ENCODE data around the gene ADGRD2. TPM values are rescaled to one million over a fixed set of nuclear protein-coding genes. Genes with fewer than 3 reads are reported as not detected.

Gene ADGRD2
- total RNA-seq, 5 donors from 2014 or later (not counting 1 experiment from before 2014, with no cell fraction given), result not detected

GRCh38 chr9:124475158-124475867, 25.1 kb downstream of the ADGRD2 start:
- CTCF ChIA-PET, result no interaction called here
- no peaks in the 10 kb centered on the region for H3K4me1 Mint-ChIP-seq
- H3K9me3 ChIP-seq, result no peaks in the 10 kb centered on the region
- no peak for DNase-seq
- 71% methylated on average over 15 of the region's 21 CpGs for WGBS (ENCODE audit: insufficient coverage)
- peaks cover 23 to 48% of the 10 kb centered on the region in 2 donors for H3K27me3 Mint-ChIP-seq
- no peaks in the 10 kb centered on the region for H3K36me3 ChIP-seq (ENCODE audit: control insufficient read depth in 2 of 2, extremely low read depth in 1 of 2, insufficient read depth in 1 of 2, low read length in 1 of 2)
- H3K36me3 Mint-ChIP-seq, result no peaks in the 10 kb centered on the region
- no peaks in the 10 kb centered on the region for H3K9me3 Mint-ChIP-seq
- POLR2A ChIA-PET, result no interaction called here
- H3K4me3 ChIP-seq (ENCODE audit: control insufficient read depth in 1 of 2, extremely low read depth in 1 of 2, low read length in 1 of 2), result no peak overlapping the region
- H3K4me3 Mint-ChIP-seq, result no peak overlapping the region
- H3K27me3 ChIP-seq (replicated peaks in 1 of 2; ENCODE audit: control insufficient read depth in 2 of 2, extremely low read depth in 1 of 2, insufficient read depth in 2 of 2, low read length in 1 of 2), result peaks cover 0 to 69% of the 10 kb centered on the region in 2 experiments
- H3K27ac Mint-ChIP-seq, result no peak overlapping the region
- H3K27ac ChIP-seq (ENCODE audit: low read length), result no peak overlapping the region
- no peak for ATAC-seq (replicated peaks in 1 of 4)
- peaks cover 0 to 5% of the 10 kb centered on the region in 2 experiments for H3K4me1 ChIP-seq (ENCODE audit: control insufficient read depth in 1 of 2, extremely low read depth in 1 of 2, insufficient read depth in 2 of 2, low read length in 2 of 2)

GRCh38 chr9:124475868-124476690, 25.8 kb downstream of the ADGRD2 start:
- ATAC-seq (replicated peaks in 1 of 4), result no peak
- no peak for DNase-seq
- CTCF ChIA-PET, result no interaction called here
- Histone ChIP-seq H3K27me3 (replicated peaks in 1 of 2; ENCODE audit: control insufficient read depth in 2 of 2, extremely low read depth in 1 of 2, insufficient read depth in 2 of 2, low read length in 1 of 2) (peaks cover 0 to 66% of the 10 kb centered on the region in 2 experiments), H3K36me3 (ENCODE audit: control insufficient read depth in 2 of 2, extremely low read depth in 1 of 2, insufficient read depth in 1 of 2, low read length in 1 of 2) (no peaks in the 10 kb centered on the region), H3K4me1 (ENCODE audit: control insufficient read depth in 1 of 2, extremely low read depth in 1 of 2, insufficient read depth in 2 of 2, low read length in 2 of 2) (peaks cover 0 to 5% of the 10 kb centered on the region in 2 experiments), H3K4me3 (ENCODE audit: control insufficient read depth in 1 of 2, extremely low read depth in 1 of 2, low read length in 1 of 2) (no peak overlapping the region), H3K27ac (ENCODE audit: low read length) (no peak overlapping the region), H3K9me3 (no peaks in the 10 kb centered on the region)
- H3K4me1 Mint-ChIP-seq, result no peaks in the 10 kb centered on the region
- H3K27me3 Mint-ChIP-seq, result peaks cover 23 to 50% of the 10 kb centered on the region in 2 donors
- 72% methylated on average over 6 of the region's 14 CpGs for WGBS (ENCODE audit: insufficient coverage)
- no peaks in the 10 kb centered on the region for H3K9me3 Mint-ChIP-seq
- no peak overlapping the region for H3K4me3 Mint-ChIP-seq
- POLR2A ChIA-PET, result no interaction called here
- no peak overlapping the region for H3K27ac Mint-ChIP-seq
- no peaks in the 10 kb centered on the region for H3K36me3 Mint-ChIP-seq

GRCh38 chr9:124477211-124477647, 27.0 kb downstream of the ADGRD2 start:
- DNase-seq (no peak), ATAC-seq (replicated peaks in 1 of 4) (no peak)
- Mint-ChIP-seq H3K36me3 (no peaks in the 10 kb centered on the region), H3K9me3 (no peaks in the 10 kb centered on the region), H3K27ac (no peak overlapping the region), H3K27me3 (peaks cover 23 to 50% of the 10 kb centered on the region in 2 donors), H3K4me1 (no peaks in the 10 kb centered on the region), H3K4me3 (no peak overlapping the region)
- peaks cover 0 to 5% of the 10 kb centered on the region in 2 experiments for H3K4me1 ChIP-seq (ENCODE audit: control insufficient read depth in 1 of 2, extremely low read depth in 1 of 2, insufficient read depth in 2 of 2, low read length in 2 of 2)
- H3K4me3 ChIP-seq (ENCODE audit: control insufficient read depth in 1 of 2, extremely low read depth in 1 of 2, low read length in 1 of 2), result no peak overlapping the region
- POLR2A ChIA-PET, result no interaction called here
- H3K27me3 ChIP-seq (replicated peaks in 1 of 2; ENCODE audit: control insufficient read depth in 2 of 2, extremely low read depth in 1 of 2, insufficient read depth in 2 of 2, low read length in 1 of 2), result peaks cover 0 to 63% of the 10 kb centered on the region in 2 experiments
- CTCF ChIA-PET, result no interaction called here
- WGBS (ENCODE audit: insufficient coverage), result 34% methylated on average over 18 of the region's 19 CpGs
- H3K36me3 ChIP-seq (ENCODE audit: control insufficient read depth in 2 of 2, extremely low read depth in 1 of 2, insufficient read depth in 1 of 2, low read length in 1 of 2), result no peaks in the 10 kb centered on the region
- H3K27ac ChIP-seq (ENCODE audit: low read length), result no peak overlapping the region
- no peaks in the 10 kb centered on the region for H3K9me3 ChIP-seq

GRCh38 chr9:124477648-124478285, 27.5 kb downstream of the ADGRD2 start:
- H3K27ac Mint-ChIP-seq, result no peak overlapping the region
- Histone ChIP-seq H3K27me3 (replicated peaks in 1 of 2; ENCODE audit: control insufficient read depth in 2 of 2, extremely low read depth in 1 of 2, insufficient read depth in 2 of 2, low read length in 1 of 2) (peaks cover 0 to 62% of the 10 kb centered on the region in 2 experiments), H3K4me1 (ENCODE audit: control insufficient read depth in 1 of 2, extremely low read depth in 1 of 2, insufficient read depth in 2 of 2, low read length in 2 of 2) (peaks cover 0 to 5% of the 10 kb centered on the region in 2 experiments), H3K9me3 (no peaks in the 10 kb centered on the region), H3K27ac (ENCODE audit: low read length) (no peak overlapping the region), H3K36me3 (ENCODE audit: control insufficient read depth in 2 of 2, extremely low read depth in 1 of 2, insufficient read depth in 1 of 2, low read length in 1 of 2) (no peaks in the 10 kb centered on the region), H3K4me3 (ENCODE audit: control insufficient read depth in 1 of 2, extremely low read depth in 1 of 2, low read length in 1 of 2) (no peak overlapping the region)
- no peaks in the 10 kb centered on the region for H3K36me3 Mint-ChIP-seq
- WGBS (ENCODE audit: insufficient coverage), result 33% methylated on average over 35 of the region's 53 CpGs
- DNase-seq (no peak), ATAC-seq (replicated peaks in 1 of 4) (no peak)
- no peaks in the 10 kb centered on the region for H3K4me1 Mint-ChIP-seq
- POLR2A ChIA-PET, result no interaction called here
- peak overlapping the region in 1 of 3 donors; percentile 30 for H3K4me3 Mint-ChIP-seq
- peaks cover 21 to 47% of the 10 kb centered on the region in 2 donors for H3K27me3 Mint-ChIP-seq
- CTCF ChIA-PET, result no interaction called here
- no peaks in the 10 kb centered on the region for H3K9me3 Mint-ChIP-seq

GRCh38 chr9:124478354-124478753, 28.1 kb downstream of the ADGRD2 start:
- no peak for ATAC-seq (replicated peaks in 1 of 4)
- H3K4me1 Mint-ChIP-seq, result no peaks in the 10 kb centered on the region
- peaks cover 0 to 58% of the 10 kb centered on the region in 2 experiments for H3K27me3 ChIP-seq (replicated peaks in 1 of 2; ENCODE audit: control insufficient read depth in 2 of 2, extremely low read depth in 1 of 2, insufficient read depth in 2 of 2, low read length in 1 of 2)
- no peak overlapping the region for H3K4me3 ChIP-seq (ENCODE audit: control insufficient read depth in 1 of 2, extremely low read depth in 1 of 2, low read length in 1 of 2)
- no peaks in the 10 kb centered on the region for H3K9me3 Mint-ChIP-seq
- ChIA-PET POLR2A (no interaction called here), CTCF (no interaction called here)
- no peaks in the 10 kb centered on the region for H3K36me3 ChIP-seq (ENCODE audit: control insufficient read depth in 2 of 2, extremely low read depth in 1 of 2, insufficient read depth in 1 of 2, low read length in 1 of 2)
- H3K4me1 ChIP-seq (ENCODE audit: control insufficient read depth in 1 of 2, extremely low read depth in 1 of 2, insufficient read depth in 2 of 2, low read length in 2 of 2), result peaks cover 0 to 5% of the 10 kb centered on the region in 2 experiments
- H3K4me3 Mint-ChIP-seq, result peak overlapping the region in 1 of 3 donors; percentile 30
- H3K27me3 Mint-ChIP-seq, result peaks cover 17 to 42% of the 10 kb centered on the region in 2 donors
- H3K36me3 Mint-ChIP-seq, result no peaks in the 10 kb centered on the region
- no peak overlapping the region for H3K27ac Mint-ChIP-seq
- H3K9me3 ChIP-seq, result no peaks in the 10 kb centered on the region
- no peak overlapping the region for H3K27ac ChIP-seq (ENCODE audit: low read length)
- 88% methylated on average over 7 of the region's 12 CpGs for WGBS (ENCODE audit: insufficient coverage)
- DNase-seq, result no peak

GRCh38 chr9:124479371-124479770, 29.1 kb downstream of the ADGRD2 start:
- no peaks in the 10 kb centered on the region for H3K4me1 Mint-ChIP-seq

More at GRCh38 chr9:124479371-124479770, 29.1 kb downstream of the ADGRD2 start:
- no peak for ATAC-seq (replicated peaks in 1 of 4)
- Mint-ChIP-seq H3K4me3 (no peak overlapping the region), H3K27ac (no peak overlapping the region), H3K27me3 (peaks cover 17 to 39% of the 10 kb centered on the region in 2 donors), H3K9me3 (no peaks in the 10 kb centered on the region), H3K36me3 (no peaks in the 10 kb centered on the region)
- H3K27me3 ChIP-seq (replicated peaks in 1 of 2; ENCODE audit: control insufficient read depth in 2 of 2, extremely low read depth in 1 of 2, insufficient read depth in 2 of 2, low read length in 1 of 2), result peaks cover 0 to 54% of the 10 kb centered on the region in 2 experiments
- H3K4me3 ChIP-seq (ENCODE audit: control insufficient read depth in 1 of 2, extremely low read depth in 1 of 2, low read length in 1 of 2), result no peak overlapping the region
- H3K9me3 ChIP-seq, result no peaks in the 10 kb centered on the region
- no peaks in the 10 kb centered on the region for H3K36me3 ChIP-seq (ENCODE audit: control insufficient read depth in 2 of 2, extremely low read depth in 1 of 2, insufficient read depth in 1 of 2, low read length in 1 of 2)
- H3K27ac ChIP-seq (ENCODE audit: low read length), result no peak overlapping the region
- 90% methylated on average over 16 of the region's 16 CpGs for WGBS (ENCODE audit: insufficient coverage)
- CTCF ChIA-PET, result no interaction called here
- no peak for DNase-seq
- POLR2A ChIA-PET, result no interaction called here
- peaks cover 0 to 5% of the 10 kb centered on the region in 2 experiments for H3K4me1 ChIP-seq (ENCODE audit: control insufficient read depth in 1 of 2, extremely low read depth in 1 of 2, insufficient read depth in 2 of 2, low read length in 2 of 2)
